Stimulated activated CD4-positive, alpha-beta T cell treated with anti-CD3 and anti-CD28 coated beads, Interleukin-1b, Interleukin-23, amount 100 ng/mL, for 48 hours (primary cell): Measurements from ENCODE around the gene RAP1GAP.

Experiments
- DNase-seq: peaks from one replicate; pipeline ENCODE4 v3.0.0-alpha.2; 2020

Gene RAP1GAP

GRCh38 chr1:21624571-21625389 lies 44.4 kb downstream of the RAP1GAP start:
- DNase-seq: no peak

- DNase-seq: no peak
These were observed 45.7 kb downstream of the RAP1GAP start for GRCh38 chr1:21623410-21623961.

- DNase-seq: peak; percentile 31
These were observed 46.5 kb downstream of the RAP1GAP start for GRCh38 chr1:21622466-21623315.

- no peak for DNase-seq
These were observed 47.3 kb downstream of the RAP1GAP start for GRCh38 chr1:21621761-21622436.

GRCh38 chr1:21621051-21621450 lies 48.1 kb downstream of the RAP1GAP start:
- no peak for DNase-seq

GRCh38 chr1:21620496-21620895 lies 48.7 kb downstream of the RAP1GAP start:
- DNase-seq: no peak

GRCh38 chr1:21620011-21620410 lies 49.1 kb downstream of the RAP1GAP start:
- no peak for DNase-seq

GRCh38 chr1:21619375-21619947 lies 49.7 kb downstream of the RAP1GAP start:
- no peak for DNase-seq

GRCh38 chr1:21618561-21619374 lies 50.4 kb downstream of the RAP1GAP start:
- no peak for DNase-seq

GRCh38 chr1:21618059-21618458 lies 51.1 kb downstream of the RAP1GAP start:
- no peak for DNase-seq

GRCh38 chr1:21617126-21617738 lies 51.9 kb downstream of the RAP1GAP start:
- DNase-seq: no peak

GRCh38 chr1:21616372-21616771 lies 52.8 kb downstream of the RAP1GAP start:
- no peak for DNase-seq

- no peak for DNase-seq
These were observed 54.6 kb downstream of the RAP1GAP start for GRCh38 chr1:21614419-21615115.

- DNase-seq: no peak
These were observed 55.9 kb downstream of the RAP1GAP start for GRCh38 chr1:21613072-21613867.

- DNase-seq: no peak
These were observed 57.1 kb downstream of the RAP1GAP start for GRCh38 chr1:21612057-21612456.

- DNase-seq: no peak
These were observed 58.0 kb downstream of the RAP1GAP start for GRCh38 chr1:21610989-21611785.

- no peak for DNase-seq
These were observed 59.1 kb downstream of the RAP1GAP start for GRCh38 chr1:21610027-21610426.

GRCh38 chr1:21608798-21609197 lies 60.4 kb downstream of the RAP1GAP start:
- DNase-seq: no peak
